Bronchus fibroblast of lung (primary cell): ENCODE data around the gene GNAT3. TPM values are rescaled to one million over a fixed set of nuclear protein-coding genes. Genes with fewer than 3 reads are reported as not detected.

Experiments
- total RNA-seq: library from RNA; depleted of rRNA; stranded (reverse); fragments of >200 nt; gene quantifications from 2 replicates; pipeline ENCODE4 v1.2.3, GENCODE V29; 2015

Gene GNAT3
- not detected in 2 replicates for total RNA-seq

DNA sequence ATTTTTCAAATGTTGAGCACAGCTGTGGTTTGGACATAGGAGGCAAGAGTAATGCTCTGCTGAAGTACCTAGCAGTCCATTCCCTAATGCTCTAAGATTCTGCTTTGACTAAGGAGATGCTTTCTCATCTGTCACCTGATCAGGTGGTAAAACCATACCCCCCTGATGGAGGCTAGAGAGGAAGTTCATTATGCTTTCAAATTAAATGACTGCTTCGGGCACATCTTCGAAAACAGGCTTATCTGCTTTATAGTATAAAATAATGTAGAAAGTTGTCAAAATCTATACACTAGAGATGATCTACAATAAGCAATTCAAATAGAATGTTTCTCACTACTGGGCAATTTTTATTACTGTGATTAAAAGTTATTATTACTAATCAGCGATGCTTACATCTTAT, at the start of gene GNAT3:
GNAT3 (minus strand) TSS at position 101 of the 400 bp plus-strand sequence. CDS start 138 bp downstream, outside the sequence.

Other genes starting within 250 kb of the GNAT3 start
- 0.15 TPM in 1 of 2 replicates, not detected in the other for gene CD36, start 126.6 kb upstream of the GNAT3 start, total RNA-seq